GM21360 (cell line): ENCODE data around the gene SMURF1.

Experiments
- ATAC-seq: cut with Tn5 transposase; IDR thresholded peaks from one replicate; pipeline ENCODE4 v1.9.1; 2021; ENCODE audit warnings: mild to moderate bottlenecking, moderate library complexity; ENCODE audit not compliant: unreplicated experiment

The SMURF1 gene

DNA sequence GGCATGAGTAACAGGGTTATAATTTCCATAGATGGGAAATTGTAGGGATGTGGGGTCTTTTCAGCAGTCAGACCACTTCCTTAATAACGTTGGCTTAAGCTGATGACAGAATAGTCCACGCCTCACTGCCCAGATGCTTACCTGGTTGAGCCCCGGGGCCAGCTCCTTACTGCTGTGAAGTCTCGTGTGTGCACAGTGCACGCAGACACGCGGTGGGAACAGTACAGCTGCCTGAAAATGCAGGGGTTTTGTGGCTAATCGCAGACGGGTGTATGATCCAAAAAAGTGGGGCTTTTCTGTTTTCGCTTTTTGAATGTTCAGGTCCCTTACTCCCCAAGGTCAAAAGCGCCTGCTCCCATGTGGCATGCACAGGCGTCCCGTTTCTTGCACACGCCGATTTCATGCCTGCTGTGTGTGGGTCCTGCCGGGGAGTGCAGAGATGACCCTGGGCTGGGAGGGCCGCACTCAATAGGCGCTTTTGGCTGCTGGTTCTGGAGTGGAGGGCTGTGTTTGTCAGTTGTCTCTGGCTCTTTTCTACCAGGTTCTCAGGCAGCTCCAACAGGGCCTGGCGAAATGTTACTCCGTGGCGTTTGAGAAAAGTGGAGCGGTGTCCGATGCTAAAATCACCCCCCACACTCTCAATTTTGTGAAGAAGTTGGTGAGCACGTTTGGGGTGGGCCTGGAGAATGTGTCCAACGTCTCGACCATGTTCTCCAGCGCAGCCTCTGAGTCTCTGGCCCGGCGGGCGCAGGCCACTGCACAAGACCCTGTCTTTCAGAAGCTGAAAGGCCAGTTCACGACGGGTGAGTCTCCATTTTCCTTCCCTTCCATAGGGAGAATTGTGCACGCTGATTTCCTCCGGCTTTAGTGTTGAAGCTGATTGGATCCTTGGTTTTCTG, 149.6 kb downstream of the SMURF1 start:
- no peak for ATAC-seq

DNA sequence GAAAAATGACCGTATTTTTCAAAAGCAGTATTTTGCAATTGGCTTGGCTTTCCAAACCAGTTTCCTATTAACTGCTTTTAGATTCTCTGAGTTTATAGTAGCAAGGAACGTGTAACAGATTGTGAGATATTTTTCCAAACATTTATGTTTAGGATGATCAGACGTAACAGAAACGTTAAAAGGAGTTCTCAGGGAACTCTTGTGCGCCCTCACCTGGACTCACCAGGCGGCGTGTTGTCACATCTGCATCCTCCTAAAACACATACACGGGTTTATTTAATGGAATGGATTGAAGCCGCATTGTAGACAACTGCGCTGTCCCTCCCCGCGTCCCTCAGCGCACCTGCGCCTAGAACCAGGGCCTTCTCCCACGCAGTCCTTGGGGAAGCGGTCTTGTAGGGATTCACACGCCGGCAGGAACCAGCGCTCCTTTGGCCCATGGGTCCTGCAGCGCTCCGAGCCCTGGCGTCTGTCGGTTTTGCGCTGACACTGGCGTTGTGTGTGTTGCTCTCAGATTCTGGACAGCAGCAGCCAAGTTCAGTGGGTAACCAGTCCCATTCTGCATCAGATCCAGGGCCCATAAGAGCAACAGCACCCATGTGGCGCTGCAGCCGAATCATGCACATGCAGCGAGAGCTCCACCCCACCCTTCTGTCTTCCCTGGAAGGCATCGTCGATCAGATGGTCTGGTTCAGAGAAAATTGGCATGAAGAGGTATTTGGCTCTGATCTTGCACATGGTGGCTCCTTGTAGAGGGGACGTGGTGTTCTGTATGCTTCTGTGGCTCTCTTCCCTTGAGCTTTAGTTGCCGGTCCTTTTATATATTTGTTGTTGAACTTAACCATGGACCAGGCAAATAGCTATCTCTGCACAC, 150.6 kb downstream of the SMURF1 start:
- no peak for ATAC-seq

DNA sequence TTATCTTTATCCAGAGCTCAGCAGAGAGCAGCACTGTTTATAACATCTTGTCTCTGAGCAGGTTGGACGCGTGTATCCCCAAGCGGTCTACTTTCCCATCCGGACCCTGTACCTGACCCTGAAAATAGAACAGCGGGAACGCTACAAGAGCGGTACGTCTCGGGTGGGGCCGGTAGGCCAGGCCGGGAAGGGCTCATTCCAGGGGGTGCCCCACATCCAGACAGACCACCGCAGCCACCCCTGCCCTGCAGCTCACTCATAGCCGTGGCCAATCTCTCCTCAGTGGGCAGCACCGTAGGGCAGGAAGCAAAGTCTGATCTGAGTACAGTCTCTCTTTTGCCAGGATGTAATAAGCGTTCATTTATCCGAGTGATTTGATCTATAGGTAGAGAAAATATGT, 151.8 kb downstream of the SMURF1 start:
- ATAC-seq: no peak

DNA sequence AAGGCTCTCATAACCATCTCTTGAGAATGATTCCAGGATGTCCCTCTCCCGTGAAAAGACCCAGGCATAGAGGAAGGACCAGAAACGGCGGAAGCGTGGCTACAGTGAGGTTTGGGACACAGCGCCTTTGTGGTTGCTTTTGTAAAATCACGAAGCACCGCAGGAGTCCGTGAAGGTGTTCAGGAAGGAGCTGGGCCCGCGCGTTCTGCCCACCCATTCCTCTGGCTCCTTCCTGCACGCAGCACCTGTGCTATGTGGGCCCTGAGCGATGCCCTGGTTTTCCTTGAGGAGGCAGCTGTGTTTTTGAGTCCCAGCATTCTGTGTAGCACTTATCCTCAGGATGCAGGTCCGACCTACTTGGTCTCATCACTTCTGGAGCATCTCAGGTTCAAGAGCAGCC, 152.8 kb downstream of the SMURF1 start:
- ATAC-seq: no peak

DNA sequence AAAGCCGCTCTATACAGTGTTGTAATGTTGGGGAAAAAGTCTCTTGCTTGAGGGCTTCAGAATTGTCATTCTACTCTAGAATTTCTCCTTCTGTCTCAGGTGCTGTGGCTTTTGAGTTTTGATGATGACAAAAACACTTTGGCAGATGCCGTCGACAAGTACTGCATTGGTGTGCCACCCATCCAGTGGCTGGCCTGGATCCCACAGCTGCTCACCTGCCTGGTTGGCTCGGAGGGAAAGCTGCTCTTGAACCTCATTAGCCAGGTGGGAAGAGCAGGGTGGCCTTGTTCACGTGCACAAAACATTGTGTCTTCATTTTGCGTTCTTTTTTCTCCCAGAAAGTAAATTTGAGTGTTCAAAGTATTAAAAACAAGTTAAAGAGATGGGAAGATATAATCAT, 153.6 kb downstream of the SMURF1 start:
- no peak for ATAC-seq

DNA sequence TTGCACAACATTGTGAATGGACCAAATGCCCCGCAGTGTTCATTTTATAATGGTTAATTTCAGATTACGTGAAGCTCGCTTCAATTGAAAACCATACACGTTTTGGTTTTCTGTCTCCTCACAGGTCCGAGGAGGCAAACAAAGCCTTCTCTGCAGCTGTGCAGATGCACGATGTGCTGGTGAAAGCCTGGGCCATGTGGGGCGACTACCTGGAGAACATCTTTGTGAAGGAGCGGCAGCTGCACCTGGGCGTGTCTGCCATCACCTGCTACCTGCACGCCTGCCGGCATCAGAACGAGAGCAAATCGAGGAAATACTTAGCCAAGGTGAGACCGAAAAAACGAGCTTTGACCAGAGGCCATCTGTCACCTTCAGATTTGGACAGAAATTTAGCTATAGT, 155.3 kb downstream of the SMURF1 start:
- ATAC-seq: no peak

DNA sequence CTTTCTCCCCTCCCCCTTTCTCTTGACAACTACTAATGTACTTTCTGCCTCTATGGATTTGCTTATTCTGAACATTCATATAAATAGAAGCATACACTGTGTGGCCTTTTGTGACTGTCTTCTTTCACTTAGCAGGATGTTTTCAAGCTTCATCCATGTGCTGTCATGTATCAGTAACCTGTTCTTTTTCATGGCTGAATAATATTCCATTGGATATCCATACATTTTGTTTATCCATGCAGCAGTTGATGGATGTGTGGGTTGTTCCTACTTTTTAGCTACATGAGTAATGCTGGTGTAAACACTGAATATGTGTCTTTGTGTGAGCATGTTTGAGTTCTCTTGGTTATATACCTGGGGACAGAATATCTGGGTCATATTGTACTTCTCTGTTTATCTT, 158.0 kb downstream of the SMURF1 start:
- no peak for ATAC-seq

DNA sequence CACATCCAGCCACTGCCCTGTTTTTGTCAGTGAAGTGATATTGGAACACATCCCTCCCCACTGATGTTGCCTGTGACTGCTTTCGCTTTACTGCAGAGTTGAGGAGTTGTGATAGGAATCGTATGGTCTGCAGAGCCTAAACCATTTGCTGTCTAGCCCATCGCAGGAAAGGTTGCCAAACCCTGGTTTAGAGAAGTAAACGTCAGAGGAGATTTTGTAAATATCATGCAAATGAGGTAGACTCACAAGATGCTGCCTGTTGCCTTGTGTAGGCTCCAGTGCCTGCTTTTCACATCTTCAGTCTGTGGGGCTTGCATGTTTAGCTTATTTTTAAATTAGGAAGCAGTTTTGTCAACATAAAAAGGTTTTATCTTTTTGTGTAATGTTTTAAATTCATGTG, 158.5 kb downstream of the SMURF1 start:
- ATAC-seq: no peak

DNA sequence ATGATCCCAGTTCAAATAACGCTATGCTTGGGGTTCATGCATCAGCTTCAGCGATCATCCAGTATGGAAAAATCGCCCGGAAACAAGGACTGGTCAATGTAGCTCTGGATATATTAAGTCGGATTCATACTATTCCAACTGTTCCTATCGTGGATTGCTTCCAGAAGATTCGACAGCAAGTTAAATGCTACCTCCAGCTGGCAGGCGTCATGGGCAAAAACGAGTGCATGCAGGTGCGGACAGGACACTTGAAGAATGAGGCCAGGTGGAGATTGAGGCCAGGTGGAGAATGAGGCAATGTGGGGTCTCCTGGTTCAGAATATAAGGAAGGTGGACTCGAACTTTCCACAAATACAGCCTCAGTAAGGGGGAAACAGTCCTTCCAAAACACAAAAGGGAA, 159.8 kb downstream of the SMURF1 start:
- no peak for ATAC-seq

DNA sequence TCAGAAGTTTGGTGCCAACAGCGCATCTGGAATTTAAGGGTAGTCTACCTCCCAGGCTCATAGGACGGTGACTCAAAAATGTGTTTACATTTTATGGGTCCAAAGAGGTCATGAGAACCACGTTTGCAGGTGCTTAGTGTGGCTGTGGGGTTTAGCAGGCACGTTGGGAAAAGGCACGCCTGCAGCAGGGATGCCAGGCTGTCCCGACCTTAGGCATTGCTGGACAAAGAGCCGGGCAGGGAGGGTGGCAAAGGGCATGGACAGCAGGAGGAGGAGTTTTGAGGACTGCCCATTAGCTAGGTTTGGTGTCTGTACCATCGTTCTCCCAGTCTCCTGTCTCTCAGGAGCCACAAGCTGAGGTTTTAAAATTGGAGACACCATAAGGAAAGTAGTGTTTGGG, 161.2 kb downstream of the SMURF1 start:
- no peak for ATAC-seq

DNA sequence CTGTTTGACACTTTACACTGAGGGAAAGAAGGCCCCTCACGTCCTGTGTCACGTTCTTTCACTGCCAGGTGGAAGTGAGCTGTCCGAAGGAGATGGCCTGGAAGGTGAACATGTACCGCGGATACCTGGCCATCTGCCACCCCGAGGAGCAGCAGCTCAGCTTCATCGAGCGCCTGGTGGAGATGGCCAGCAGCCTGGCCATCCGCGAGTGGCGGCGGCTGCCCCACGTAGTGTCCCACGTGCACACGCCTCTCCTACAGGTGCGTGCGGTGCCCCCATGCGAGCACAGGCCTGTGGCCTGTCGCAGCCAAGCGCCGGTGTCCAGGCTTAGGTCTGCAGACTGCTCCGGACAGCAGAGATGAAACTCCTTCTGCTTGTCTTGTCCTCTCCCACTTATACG, 162.2 kb downstream of the SMURF1 start:
- ATAC-seq: no peak

DNA sequence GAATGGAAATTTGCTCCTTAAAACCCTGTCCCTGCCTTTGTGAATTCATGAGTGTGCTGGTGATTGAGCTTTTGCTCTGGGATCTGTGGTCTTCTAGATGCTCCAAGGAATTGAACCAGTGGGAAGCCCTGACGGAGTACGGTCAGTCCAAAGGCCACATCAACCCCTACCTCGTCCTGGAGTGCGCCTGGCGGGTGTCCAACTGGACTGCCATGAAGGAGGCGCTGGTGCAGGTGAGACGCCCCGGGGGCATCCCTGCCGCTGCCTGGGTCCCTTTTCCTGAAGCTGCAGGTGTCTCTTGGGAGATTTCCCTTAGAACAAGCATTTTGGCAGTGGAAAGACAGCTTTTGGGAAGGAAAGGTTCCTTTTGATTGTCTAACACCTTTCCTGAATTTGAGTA, 165.2 kb downstream of the SMURF1 start:
- ATAC-seq: no peak
